Breast epithelium (tissue), 3 donors: ENCODE data around the gene FOSL1.

Source experiments
- POLR2A ChIP-seq: fragments of 450-650 bp; IDR thresholded peaks from one replicate; pipeline ENCODE4 v1.6.1; 2016; ENCODE audit warnings: antibody characterized with exemption, mild to moderate bottlenecking, moderate library complexity
- TF ChIP-seq, protein P1 (sequence below), 3 donors: fragments of 450-650 bp; IDR thresholded peaks; one replicate each; pipeline ENCODE4 v1.5.1; 2016 to 2017; ENCODE audit warnings: antibody characterized with exemption in 3 of 3, mild to moderate bottlenecking in 3 of 3, moderate library complexity in 3 of 3

DNA sequence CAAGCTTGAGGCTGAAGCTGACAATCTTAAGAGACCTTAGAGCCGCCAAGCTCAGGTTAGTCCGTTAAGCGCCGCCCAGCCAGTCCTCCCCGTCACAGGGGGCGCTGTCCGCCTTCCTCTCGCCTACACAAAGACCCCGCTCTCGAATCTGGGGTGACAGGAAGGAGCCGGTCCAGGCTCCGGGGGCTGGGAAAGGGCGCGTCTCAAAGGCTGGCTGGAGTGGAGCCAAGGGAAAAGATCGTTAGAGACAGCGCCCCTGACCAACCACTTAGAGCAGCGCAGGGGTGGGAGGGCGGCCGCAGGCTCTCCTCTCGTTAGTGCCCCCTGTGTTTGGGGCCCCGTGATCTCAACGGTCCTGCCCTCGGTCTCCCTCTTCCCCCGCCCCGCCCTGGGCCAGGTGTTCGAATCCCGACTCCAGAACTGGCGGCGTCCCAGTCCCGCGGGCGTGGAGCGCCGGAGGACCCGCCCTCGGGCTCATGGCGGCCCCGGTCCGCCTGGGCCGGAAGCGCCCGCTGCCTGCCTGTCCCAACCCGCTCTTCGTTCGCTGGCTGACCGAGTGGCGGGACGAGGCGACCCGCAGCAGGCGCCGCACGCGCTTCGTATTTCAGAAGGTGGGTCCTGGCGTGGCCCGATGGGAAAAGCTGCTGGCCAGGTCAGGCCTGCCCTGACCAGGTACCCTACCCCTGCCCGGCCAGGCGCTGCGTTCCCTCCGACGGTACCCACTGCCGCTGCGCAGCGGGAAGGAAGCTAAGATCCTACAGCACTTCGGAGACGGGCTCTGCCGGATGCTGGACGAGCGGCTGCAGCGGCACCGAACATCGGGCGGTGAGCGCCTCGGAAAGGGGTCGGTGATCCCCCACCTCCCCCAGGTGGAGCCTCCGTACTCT, 39.7 kb downstream of the FOSL1 start, which contains the start of gene MUS81:
- TF ChIP-seq, protein P1, sequence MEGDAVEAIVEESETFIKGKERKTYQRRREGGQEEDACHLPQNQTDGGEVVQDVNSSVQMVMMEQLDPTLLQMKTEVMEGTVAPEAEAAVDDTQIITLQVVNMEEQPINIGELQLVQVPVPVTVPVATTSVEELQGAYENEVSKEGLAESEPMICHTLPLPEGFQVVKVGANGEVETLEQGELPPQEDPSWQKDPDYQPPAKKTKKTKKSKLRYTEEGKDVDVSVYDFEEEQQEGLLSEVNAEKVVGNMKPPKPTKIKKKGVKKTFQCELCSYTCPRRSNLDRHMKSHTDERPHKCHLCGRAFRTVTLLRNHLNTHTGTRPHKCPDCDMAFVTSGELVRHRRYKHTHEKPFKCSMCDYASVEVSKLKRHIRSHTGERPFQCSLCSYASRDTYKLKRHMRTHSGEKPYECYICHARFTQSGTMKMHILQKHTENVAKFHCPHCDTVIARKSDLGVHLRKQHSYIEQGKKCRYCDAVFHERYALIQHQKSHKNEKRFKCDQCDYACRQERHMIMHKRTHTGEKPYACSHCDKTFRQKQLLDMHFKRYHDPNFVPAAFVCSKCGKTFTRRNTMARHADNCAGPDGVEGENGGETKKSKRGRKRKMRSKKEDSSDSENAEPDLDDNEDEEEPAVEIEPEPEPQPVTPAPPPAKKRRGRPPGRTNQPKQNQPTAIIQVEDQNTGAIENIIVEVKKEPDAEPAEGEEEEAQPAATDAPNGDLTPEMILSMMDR (IDR thresholded peaks at IDR 0.05) = peak; percentile 54 to 90 (median 78)
- peak; percentile 32 for TF ChIP-seq POLR2A
